Heart left ventricle (tissue), 16 donors: Measurements from ENCODE around the gene TRAPPC5. TPM values are rescaled to one million over a fixed set of nuclear protein-coding genes. Genes with fewer than 3 reads are reported as not detected.
A peak's percentile ranks its signal among the peaks of the same experiment; 100 is the strongest.

Source experiments
- ATAC-seq, 4 donors: fragments of 200-7000 bp; cut with Tn5 transposase; one replicate each; pipeline ENCODE4 v1.9.1; 2020 to 2022; ENCODE audit warnings: moderate library complexity in 4 of 4, mild to moderate bottlenecking in 3 of 4, moderate number of reproducible peaks in 1 of 4
- DNase-seq, 5 donors: peaks; one replicate each; pipeline ENCODE4 v3.0.0-alpha.2; 2020
- H3K27ac ChIP-seq, 12 donors: fragments of 200-600 bp; sonication (generic) in 4 of 12; one replicate each; pipeline versions ENCODE4 v1.5.0 to v1.8.0; 2016 to 2022; ENCODE audit warnings: mild to moderate bottlenecking in 2 of 12
- H3K27me3 ChIP-seq, 9 donors: fragments of 200-600 bp; sonication (generic) in 2 of 9; one replicate each; pipeline versions ENCODE4 v1.5.1 to v1.8.0; 2016 to 2022; ENCODE audit warnings: mild to moderate bottlenecking in 3 of 9
- H3K36me3 ChIP-seq, 9 donors: fragments of 200-600 bp; sonication (generic) in 2 of 9; one replicate each; pipeline versions ENCODE4 v1.5.0 to v1.8.0; 2018 to 2022; ENCODE audit warnings: mild to moderate bottlenecking in 2 of 9
- H3K4me1 ChIP-seq, 12 donors: fragments of 200-600 bp; sonication (generic) in 4 of 12; one replicate each; pipeline versions ENCODE4 v1.5.0 to v1.8.0; 2016 to 2022; ENCODE audit warnings: mild to moderate bottlenecking in 3 of 12
- H3K4me3 ChIP-seq, 12 donors: fragments of 200-600 bp; sonication (generic) in 4 of 12; one replicate each; pipeline versions ENCODE4 v1.5.0 to v1.8.0; 2017 to 2022; ENCODE audit warnings: mild to moderate bottlenecking in 9 of 12, moderate library complexity in 4 of 12
- H3K9me3 ChIP-seq, 12 donors: fragments of 200-600 bp; sonication (generic) in 4 of 12; one replicate each; pipeline versions ENCODE4 v1.5.0 to v1.8.0; 2016 to 2022; ENCODE audit warnings: mild to moderate bottlenecking in 1 of 12
- POLR2A ChIP-seq, 2 donors: fragments of 450-650 bp; IDR thresholded peaks; one replicate each; pipeline ENCODE4 v1.6.1; 2017; ENCODE audit warnings: antibody characterized with exemption in 2 of 2, mild to moderate bottlenecking in 2 of 2, moderate library complexity in 2 of 2
- WGBS, 4 donors: extraction: QIAGEN DNeasy Blood & Tissue Kit in 2 of 4; methylation state at CpG; one replicate each; pipeline versions ENCODE4 v1.1.5 to v1.1.7; 2013 to 2018; 5-methylcytosine and 5-hydroxymethylcytosine counted together
- intact Hi-C, 10 donors: fragments of 100-400 bp; cut with DNase I; formaldehyde crosslinking; loops; one replicate each; pipeline versions ENCODE4 v1.11.1 to v1.14.2; 2022
- polyA plus RNA-seq, 2 donors: library from polyadenylated mRNA; stranded (reverse); fragments of 200-250 nt; gene quantifications; one replicate each; pipeline ENCODE4 v1.2.3, GENCODE V29; 2013
- total RNA-seq, 9 donors: library from RNA; depleted of rRNA in 2 of 9; stranded (reverse); fragments of >200 nt in 2 of 9; fragmentation: NEBNext Ultra II Directional in 3 of 9; extraction: Animal tissue kit (Norgen Biotek cat#: 25700) in 3 of 9; gene quantifications; one replicate each; pipeline versions ENCODE4 v1.1.0 to v1.2.4, GENCODE V29; 2016 to 2023
- TF ChIP-seq, protein P1 (sequence below), 12 donors: fragments of 200-600 bp; sonication (generic) in 4 of 12; IDR thresholded peaks; one replicate each; pipeline versions ENCODE4 v1.5.0 to v1.8.0; 2018 to 2022; ENCODE audit warnings: antibody characterized with exemption in 12 of 12, mild to moderate bottlenecking in 5 of 12
- donor health status: ischemic (EF 13 %, LVEDD 7.1; RV severe dilation, severe dysfunction).
- donor health status: healthy with polysubstance abuse.
- donor health status: DM: no; HTN: yes; CAD: no.
- donor health status: DM: no; HTN: no; CAD: no.
- donor health status: ischemic (EF 25% LVEDD 6.9; RV normal size, moderate dysfunction).
- donor health status: ischemic (EF 25% LVEDD 5.7; RV mildly dilated, moderate dysfunction).
- donor health status: healthy.
- donor health status: DM: yes; HTN: yes; CAD: no.
- donor health status: ischemic (EF 35%, LVEDD 5.7; RV mildly dilated, moderate dysfunction).
- donor health status: nonischemic (EF 11% LVEDD 7.7; RV severe dilation, severe dysfunction).
- donor health status: DM: yes; HTN: yes; CAD: no.
- donor health status: PGD.
- donor health status: ischemic (EF 29% LVEDD 5.4; RV normal size, mild dysfunction).
- donor health status: nonischemic (EF 23%, LVEDD 6.1; RV moderate dilation, normal function).

TRAPPC5 gene
- total and polyA plus RNA-seq, 11 donors: 60.1 to 170 (median 96.9) TPM

DNA sequence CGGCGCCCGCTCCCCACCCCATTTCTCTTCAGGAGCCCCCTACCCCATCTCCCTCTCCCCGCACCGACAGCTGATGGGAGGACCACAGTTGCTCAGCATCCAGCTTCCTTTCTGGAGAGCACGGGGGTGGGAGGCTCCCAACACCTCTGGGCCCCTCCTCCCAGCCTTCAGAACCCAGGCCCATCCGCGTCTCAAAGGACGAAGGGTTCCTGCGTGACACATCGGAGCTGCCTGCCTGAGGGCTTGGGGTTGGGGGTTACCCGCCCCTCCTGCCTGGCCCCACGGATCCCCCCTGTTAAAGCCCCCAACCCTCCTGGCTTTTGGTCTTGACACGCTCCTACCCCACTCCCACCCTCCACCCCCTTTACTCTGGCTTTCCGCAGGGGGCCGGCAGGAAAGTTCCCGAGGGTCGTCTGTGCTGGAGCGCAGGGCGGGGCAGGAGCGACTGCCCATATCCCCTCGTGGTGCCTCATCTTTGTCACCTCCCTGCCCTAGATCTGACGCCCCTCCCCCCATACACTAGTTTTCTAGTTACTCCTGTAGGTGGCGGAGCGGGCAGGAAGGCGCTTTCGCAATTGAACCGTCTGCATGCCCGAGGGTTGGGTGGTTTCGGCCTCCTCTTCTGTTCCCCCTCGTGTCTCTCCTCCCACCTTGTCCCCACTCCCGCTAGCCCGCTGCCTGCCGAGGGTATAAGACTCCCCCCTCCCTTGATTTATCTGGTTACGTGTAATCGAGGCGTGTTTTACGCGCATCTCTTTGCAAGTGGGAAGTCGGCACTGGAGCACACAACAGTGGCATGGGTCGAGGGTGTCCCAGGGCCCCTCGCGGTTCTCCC is 924 bp downstream of the TRAPPC5 start:
- ATAC-seq: peak; percentile 55 to 79 (median 69)
- DNase-seq: peak; percentile 76 to 85 (median 84)
- WGBS, 4 donors: 5 to 12% (median 7%) methylated on average over 32 to 43 of the region's 43 CpGs
- peaks cover 0 to 27% (median 8%) of the 10 kb centered on the region in 12 donors for H3K4me1 ChIP-seq
- no peaks in the 10 kb centered on the region for H3K9me3 ChIP-seq
- no peak for TF ChIP-seq POLR2A (IDR thresholded peaks at IDR 0.05)
- TF ChIP-seq, protein P1, sequence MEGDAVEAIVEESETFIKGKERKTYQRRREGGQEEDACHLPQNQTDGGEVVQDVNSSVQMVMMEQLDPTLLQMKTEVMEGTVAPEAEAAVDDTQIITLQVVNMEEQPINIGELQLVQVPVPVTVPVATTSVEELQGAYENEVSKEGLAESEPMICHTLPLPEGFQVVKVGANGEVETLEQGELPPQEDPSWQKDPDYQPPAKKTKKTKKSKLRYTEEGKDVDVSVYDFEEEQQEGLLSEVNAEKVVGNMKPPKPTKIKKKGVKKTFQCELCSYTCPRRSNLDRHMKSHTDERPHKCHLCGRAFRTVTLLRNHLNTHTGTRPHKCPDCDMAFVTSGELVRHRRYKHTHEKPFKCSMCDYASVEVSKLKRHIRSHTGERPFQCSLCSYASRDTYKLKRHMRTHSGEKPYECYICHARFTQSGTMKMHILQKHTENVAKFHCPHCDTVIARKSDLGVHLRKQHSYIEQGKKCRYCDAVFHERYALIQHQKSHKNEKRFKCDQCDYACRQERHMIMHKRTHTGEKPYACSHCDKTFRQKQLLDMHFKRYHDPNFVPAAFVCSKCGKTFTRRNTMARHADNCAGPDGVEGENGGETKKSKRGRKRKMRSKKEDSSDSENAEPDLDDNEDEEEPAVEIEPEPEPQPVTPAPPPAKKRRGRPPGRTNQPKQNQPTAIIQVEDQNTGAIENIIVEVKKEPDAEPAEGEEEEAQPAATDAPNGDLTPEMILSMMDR (IDR thresholded peaks at IDR 0.05): peak; percentile 4 to 59 (median 38)
- intact Hi-C loops: loop anchor here in 8 of 10 donors (2.0 to 10.0 kb wide), 9 partner anchors 113 to 577 kb away; partner anchors contain the start of gene MAP2K7 (in 1 of the 8)
- peak overlapping the region in 10 of 12 donors; percentile 77 to 95 (median 88) for H3K27ac ChIP-seq
- H3K36me3 ChIP-seq: peaks cover 0 to 35% (median 26%) of the 10 kb centered on the region in 9 donors
- peak overlapping the region; percentile 71 to 100 (median 96) for H3K4me3 ChIP-seq
- H3K27me3 ChIP-seq: peaks cover 0 to 29% (median 3%) of the 10 kb centered on the region in 9 donors

DNA sequence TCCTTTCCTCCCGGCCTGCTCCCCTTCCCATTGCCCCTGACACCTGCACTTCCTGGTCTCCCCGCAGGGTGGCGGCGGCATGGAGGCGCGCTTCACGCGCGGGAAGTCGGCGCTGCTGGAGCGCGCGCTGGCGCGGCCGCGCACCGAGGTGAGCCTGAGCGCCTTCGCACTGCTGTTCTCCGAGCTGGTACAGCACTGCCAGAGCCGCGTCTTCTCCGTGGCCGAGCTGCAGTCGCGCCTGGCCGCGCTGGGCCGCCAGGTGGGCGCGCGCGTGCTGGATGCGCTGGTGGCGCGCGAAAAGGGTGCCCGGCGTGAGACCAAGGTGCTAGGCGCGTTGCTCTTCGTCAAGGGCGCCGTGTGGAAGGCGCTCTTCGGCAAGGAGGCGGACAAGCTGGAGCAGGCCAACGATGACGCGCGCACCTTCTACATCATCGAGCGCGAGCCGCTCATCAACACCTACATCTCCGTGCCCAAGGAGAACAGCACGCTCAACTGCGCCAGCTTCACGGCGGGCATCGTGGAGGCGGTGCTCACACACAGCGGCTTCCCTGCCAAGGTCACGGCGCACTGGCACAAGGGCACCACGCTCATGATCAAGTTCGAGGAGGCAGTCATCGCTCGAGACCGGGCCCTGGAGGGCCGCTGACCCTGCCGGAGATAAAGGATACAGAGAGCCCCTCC is 1.7 kb downstream of the TRAPPC5 start:
- 78 to 81% (median 79%) methylated on average over 72 to 74 of the region's 74 CpGs for WGBS, 4 donors
- peak overlapping the region in 3 of 12 donors; percentile 86 to 93 (median 86) for H3K27ac ChIP-seq
- peaks cover 0 to 26% (median 0%) of the 10 kb centered on the region in 9 donors for H3K27me3 ChIP-seq
- DNase-seq (no peak), ATAC-seq (no peak)
- intact Hi-C loops: loop anchor here in 7 of 10 donors (5.0 to 10.0 kb wide), 7 partner anchors 112 to 578 kb away; partner anchors contain the start of gene MAP2K7 (in 1 of the 7)
- peaks cover 0 to 23% (median 8%) of the 10 kb centered on the region in 12 donors for H3K4me1 ChIP-seq
- TF ChIP-seq, protein P1 (IDR thresholded peaks at IDR 0.05): peak in 2 of 12 donors; percentile 0 to 5
- no peak for TF ChIP-seq POLR2A (IDR thresholded peaks at IDR 0.05)
- peak overlapping the region in 10 of 12 donors; percentile 71 to 100 (median 96) for H3K4me3 ChIP-seq
- no peaks in the 10 kb centered on the region for H3K9me3 ChIP-seq
- peaks cover 0 to 35% (median 26%) of the 10 kb centered on the region in 9 donors for H3K36me3 ChIP-seq

DNA sequence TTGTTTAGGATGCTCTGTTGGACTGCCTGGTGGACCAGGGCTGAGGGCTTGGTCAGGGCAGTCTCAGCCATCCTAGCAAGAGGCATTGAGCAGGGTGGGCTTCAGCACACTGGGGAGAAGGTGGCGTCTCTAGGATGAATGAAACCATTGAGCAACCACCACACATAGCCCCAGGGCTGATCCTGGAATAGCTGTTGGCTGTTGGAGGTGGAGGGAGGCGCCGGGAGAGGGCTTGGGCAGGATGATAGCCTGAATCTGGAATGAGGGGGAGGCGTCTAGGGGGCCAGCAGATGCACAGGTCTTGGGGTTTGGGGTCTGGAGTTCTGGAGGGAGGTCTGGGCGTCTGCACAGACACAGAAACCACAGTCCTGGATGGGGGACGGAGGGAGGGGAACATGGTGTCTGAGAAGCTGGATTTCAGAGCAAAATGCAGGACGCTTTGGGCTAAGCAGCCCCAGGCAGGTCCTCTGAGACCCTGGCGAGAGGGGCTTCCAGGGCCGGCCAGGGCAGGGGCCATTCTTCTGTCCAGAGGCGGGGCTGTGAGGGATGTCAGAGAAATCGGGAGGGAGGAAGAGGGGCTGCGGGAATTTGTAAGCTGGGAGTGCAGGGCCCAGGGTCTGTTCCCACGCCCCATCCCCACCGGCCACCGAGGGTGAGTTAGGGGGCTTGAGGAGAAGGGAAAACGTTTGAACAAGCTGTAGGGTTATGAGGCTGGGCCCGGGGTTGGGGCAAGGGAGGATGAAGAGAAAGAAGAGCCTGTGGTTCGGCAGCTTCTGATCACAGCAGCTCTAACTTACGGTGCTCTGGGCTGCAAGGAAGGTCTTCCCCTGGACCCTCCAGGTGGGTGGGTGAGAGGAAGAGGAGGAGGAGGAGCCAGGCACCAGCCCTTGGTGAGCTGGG is 5.2 kb downstream of the TRAPPC5 start:
- TF ChIP-seq POLR2A (IDR thresholded peaks at IDR 0.05): no peak
- TF ChIP-seq, protein P1 (IDR thresholded peaks at IDR 0.05): no peak
- intact Hi-C loops: loop anchor here in 5 of 10 donors (10.0 kb wide), 4 partner anchors 109 to 581 kb away; no protein-coding TSS in a partner anchor
- H3K27ac ChIP-seq: no peak overlapping the region

More for the DNA sequence above, 5.2 kb downstream of the TRAPPC5 start:
- Histone ChIP-seq H3K36me3 (peaks cover 0 to 35% (median 26%) of the 10 kb centered on the region in 9 donors), H3K27me3 (peaks cover 0 to 20% (median 0%) of the 10 kb centered on the region in 9 donors), H3K9me3 (no peaks in the 10 kb centered on the region), H3K4me1 (peaks cover 0 to 13% (median 6%) of the 10 kb centered on the region in 12 donors), H3K4me3 (no peak overlapping the region)
- ATAC-seq: no peak
- no peak for DNase-seq
- WGBS, 4 donors: 37 to 50% (median 42%) methylated on average over 19 of the region's 19 CpGs
